CD4-positive, alpha-beta T cell (primary cell): Measurements from ENCODE around the gene ANKHD1. TPM values are rescaled to one million over a fixed set of nuclear protein-coding genes. Genes with fewer than 3 reads are reported as not detected.

Experiments used
- ATAC-seq: fragments of 200-7000 bp; cut with Tn5 transposase; one replicate; pipeline ENCODE4 v1.10.0; 2022; ENCODE audit warnings: mild to moderate bottlenecking; ENCODE audit not compliant: poor library complexity
- CTCF ChIA-PET: fragments of 350-600 bp; sonication (Branson Sonifier 250); formaldehyde crosslinking; loops from one replicate; lab custom pipeline; 2021; ENCODE audit warnings: antibody characterized with exemption, inconsistent platforms; lab: Charles Lee
- POLR2A ChIA-PET: fragments of 350-600 bp; sonication (Branson Sonifier 250); formaldehyde crosslinking; loops from one replicate; lab custom pipeline; 2021; ENCODE audit warnings: antibody characterized with exemption, inconsistent platforms; lab: Charles Lee
- DNase-seq, 14 experiments: peaks; one replicate each; pipeline ENCODE4 v3.0.0-alpha.2; 2013 to 2020; ENCODE audit warnings: mixed read lengths in 2 of 14
- H3K27ac ChIP-seq, 2 donors: one replicate each; pipeline versions ENCODE4 v1.5.1 to v1.7.0; 2013; ENCODE audit warnings: low read length in 2 of 2, low read depth in 1 of 2, mild to moderate bottlenecking in 1 of 2
- H3K27me3 ChIP-seq, 2 experiments: 1 replicate in 1 of 2; 2 replicates in 1 of 2; pipeline versions ENCODE4 v1.6.1 to v1.7.0; 2013; ENCODE audit warnings: low read length in 2 of 2, control low read depth in 1 of 2, mild to moderate bottlenecking in 1 of 2, moderate library complexity in 1 of 2; ENCODE audit not compliant: insufficient read depth in 2 of 2, control insufficient read depth in 1 of 2
- H3K36me3 ChIP-seq: one replicate; pipeline ENCODE4 v1.6.1; 2013; ENCODE audit warnings: low read length, control low read depth; ENCODE audit not compliant: insufficient read depth
- H3K4me1 ChIP-seq: one replicate; pipeline ENCODE4 v1.6.1; 2013; ENCODE audit warnings: low read length, control low read depth; ENCODE audit not compliant: insufficient read depth
- H3K4me3 ChIP-seq: one replicate; pipeline ENCODE4 v1.5.1; 2013; ENCODE audit warnings: mild to moderate bottlenecking, low read length, moderate library complexity
- H3K9me3 ChIP-seq, 2 experiments: 1 replicate in 1 of 2; 2 replicates in 1 of 2; pipeline versions ENCODE4 v1.6.1 to v1.7.0; 2013; ENCODE audit warnings: low read length in 2 of 2, mild to moderate bottlenecking in 2 of 2, control low read depth in 1 of 2, moderate library complexity in 1 of 2; ENCODE audit not compliant: control insufficient read depth in 1 of 2, insufficient read depth in 1 of 2
- H3K27ac Mint-ChIP-seq: one replicate; pipeline ENCODE4 v1.8.0; 2020; ENCODE audit warnings: mixed read lengths
- H3K27me3 Mint-ChIP-seq: one replicate; pipeline ENCODE4 v1.8.0; 2021; ENCODE audit warnings: mixed read lengths
- H3K36me3 Mint-ChIP-seq: one replicate; pipeline ENCODE4 v1.8.0; 2021; ENCODE audit warnings: low read depth, mixed read lengths
- H3K4me1 Mint-ChIP-seq: one replicate; pipeline ENCODE4 v1.8.0; 2021; ENCODE audit warnings: low read depth, mixed read lengths
- H3K4me3 Mint-ChIP-seq: one replicate; pipeline ENCODE4 v1.8.0; 2020; ENCODE audit warnings: mild to moderate bottlenecking, mixed read lengths
- H3K9me3 Mint-ChIP-seq: one replicate; pipeline ENCODE4 v1.8.0; 2020; ENCODE audit warnings: mixed read lengths
- CTCF ChIP-seq: fragments of 200-600 bp; IDR thresholded peaks from one replicate; pipeline ENCODE4 v1.8.0; 2022; ENCODE audit warnings: antibody characterized with exemption, mild to moderate bottlenecking
- intact Hi-C, 2 experiments: fragments of 100-400 bp; cut with DNase I in 1 of 2; cut with micrococcal nuclease in 1 of 2; formaldehyde crosslinking; loops; one replicate each; pipeline versions ENCODE4 v1.15.1 to v1.9.0; 2023 to 2025; cut with DNase I, micrococcal nuclease
- total RNA-seq, 174 experiments: library from RNA in 2 of 174; stranded (reverse) in 2 of 174; gene quantifications; one replicate each; pipeline ENCODE4 v1.2.3 and lab custom pipeline; 2021 to 2026

Gene ANKHD1
- total RNA-seq, 2 experiments from 2014 or later: 202 to 212 TPM

GRCh38 chr5:140362311-140362710, 39.3 kb upstream of the ANKHD1 start:
- Mint-ChIP-seq H3K36me3 (no peaks in the 10 kb centered on the region), H3K4me3 (no peak overlapping the region), H3K9me3 (no peaks in the 10 kb centered on the region), H3K27ac (no peak overlapping the region), H3K4me1 (peaks cover 13% of the 10 kb centered on the region), H3K27me3 (peaks cover 4% of the 10 kb centered on the region)
- Histone ChIP-seq H3K4me1 (peaks cover 19% of the 10 kb centered on the region), H3K27me3 (no peaks in the 10 kb centered on the region), H3K27ac (no peak overlapping the region), H3K36me3 (no peaks in the 10 kb centered on the region), H3K4me3 (no peak overlapping the region), H3K9me3 (no peaks in the 10 kb centered on the region)
- DNase-seq (no peak), ATAC-seq (no peak)
- no peak for TF ChIP-seq CTCF
- ChIA-PET POLR2A (no interaction called here), CTCF (no interaction called here)
- intact Hi-C loops: loop anchor here in 1 of 2 experiments (2.0 kb wide), 1 partner anchor 360 kb away; no protein-coding TSS in a partner anchor

- H3K9me3 ChIP-seq: no peaks in the 10 kb centered on the region
- H3K4me1 ChIP-seq: peaks cover 12% of the 10 kb centered on the region
- peak; percentile 93 for TF ChIP-seq CTCF
- no peaks in the 10 kb centered on the region for H3K36me3 ChIP-seq
- Mint-ChIP-seq H3K27ac (no peak overlapping the region), H3K4me1 (peaks cover 6% of the 10 kb centered on the region), H3K9me3 (no peaks in the 10 kb centered on the region), H3K27me3 (no peaks in the 10 kb centered on the region), H3K36me3 (no peaks in the 10 kb centered on the region), H3K4me3 (peak overlapping the region; percentile 63)
- H3K27me3 ChIP-seq: no peaks in the 10 kb centered on the region
- DNase-seq (peak; percentile 69 to 89 (median 78)), ATAC-seq (peak; percentile 97)
- CTCF ChIA-PET: interaction anchor here (0.6 to 1.6 kb wide), 22 partner anchors 9 to 359 kb away, joined by 3 to 12 read pairs (median 4); partner anchors contain the start of genes HBEGF and PFDN1
- H3K27ac ChIP-seq: no peak overlapping the region
- POLR2A ChIA-PET: no interaction called here
- H3K4me3 ChIP-seq: peak overlapping the region; percentile 36
- intact Hi-C loops: loop anchor here in 1 of 2 experiments (2.0 kb wide), 1 partner anchor 360 kb away; no protein-coding TSS in a partner anchor
These were observed 38.6 kb upstream of the ANKHD1 start for GRCh38 chr5:140362875-140363630.

- H3K27me3 Mint-ChIP-seq: no peaks in the 10 kb centered on the region
- H3K4me1 Mint-ChIP-seq: peaks cover 6% of the 10 kb centered on the region
- no peaks in the 10 kb centered on the region for H3K27me3 ChIP-seq
- ChIA-PET POLR2A (no interaction called here), CTCF (interaction anchor here (0.6 to 1.6 kb wide), 22 partner anchors 9 to 358 kb away, joined by 3 to 12 read pairs (median 4); partner anchors contain the start of genes HBEGF and PFDN1)
- H3K9me3 Mint-ChIP-seq: no peaks in the 10 kb centered on the region
- no peak overlapping the region for H3K27ac ChIP-seq
- no peaks in the 10 kb centered on the region for H3K36me3 ChIP-seq
- peaks cover 12% of the 10 kb centered on the region for H3K4me1 ChIP-seq
- peak overlapping the region; percentile 36 for H3K4me3 ChIP-seq
- no peaks in the 10 kb centered on the region for H3K9me3 ChIP-seq
- ATAC-seq (no peak), DNase-seq (no peak)
- no peaks in the 10 kb centered on the region for H3K36me3 Mint-ChIP-seq
- intact Hi-C loops: loop anchor here in 1 of 2 experiments (2.0 kb wide), 1 partner anchor 359 kb away; no protein-coding TSS in a partner anchor
- no peak overlapping the region for H3K27ac Mint-ChIP-seq
- no peak for TF ChIP-seq CTCF
- H3K4me3 Mint-ChIP-seq: no peak overlapping the region
These were observed 37.8 kb upstream of the ANKHD1 start for GRCh38 chr5:140363631-140364471.
